Fibroblast of villous mesenchyme (primary cell): Measurements from ENCODE around the gene FCHSD2. TPM values are rescaled to one million over a fixed set of nuclear protein-coding genes. Genes with fewer than 3 reads are reported as not detected.
"Not testable (repeated sequence)": the region's sequence is repeated elsewhere in the genome, so short reads cannot be mapped to it uniquely, and the experiment has no call there.

Source experiments
- DNase-seq: peaks from one replicate; pipeline ENCODE4 v3.0.0-alpha.2; 2010; ENCODE audit warnings: low read depth
- H3K4me3 ChIP-seq: 2 replicates; pipeline ENCODE4 v1.5.1; 2011; ENCODE audit warnings: low read depth, mild to moderate bottlenecking, low read length
- total RNA-seq: library from RNA; depleted of rRNA; stranded (reverse); fragments of >200 nt; gene quantifications from 2 replicates; pipeline ENCODE4 v1.2.3, GENCODE V29; 2012
- TF ChIP-seq, protein P1 (sequence below): IDR thresholded peaks from 2 replicates; pipeline ENCODE4 v1.5.1; 2012; ENCODE audit warnings: low read depth, mild to moderate bottlenecking, low read length; ENCODE audit not compliant: insufficient read depth

Gene FCHSD2
- total RNA-seq, 1 donor, result 11.2 TPM

GRCh38 chr11:72814286-72815109 lies 327.6 kb downstream of the FCHSD2 start, which contains the start of gene ATG16L2:
Gene ATG16L2, plus strand, starts transcription at chr11:72814411. Its CDS starts 35 bp downstream, at chr11:72814446.
- peak within 1 kb of the TSS; percentile 89 for H3K4me3 ChIP-seq
- peak; percentile 89 for DNase-seq
- TF ChIP-seq, protein P1, sequence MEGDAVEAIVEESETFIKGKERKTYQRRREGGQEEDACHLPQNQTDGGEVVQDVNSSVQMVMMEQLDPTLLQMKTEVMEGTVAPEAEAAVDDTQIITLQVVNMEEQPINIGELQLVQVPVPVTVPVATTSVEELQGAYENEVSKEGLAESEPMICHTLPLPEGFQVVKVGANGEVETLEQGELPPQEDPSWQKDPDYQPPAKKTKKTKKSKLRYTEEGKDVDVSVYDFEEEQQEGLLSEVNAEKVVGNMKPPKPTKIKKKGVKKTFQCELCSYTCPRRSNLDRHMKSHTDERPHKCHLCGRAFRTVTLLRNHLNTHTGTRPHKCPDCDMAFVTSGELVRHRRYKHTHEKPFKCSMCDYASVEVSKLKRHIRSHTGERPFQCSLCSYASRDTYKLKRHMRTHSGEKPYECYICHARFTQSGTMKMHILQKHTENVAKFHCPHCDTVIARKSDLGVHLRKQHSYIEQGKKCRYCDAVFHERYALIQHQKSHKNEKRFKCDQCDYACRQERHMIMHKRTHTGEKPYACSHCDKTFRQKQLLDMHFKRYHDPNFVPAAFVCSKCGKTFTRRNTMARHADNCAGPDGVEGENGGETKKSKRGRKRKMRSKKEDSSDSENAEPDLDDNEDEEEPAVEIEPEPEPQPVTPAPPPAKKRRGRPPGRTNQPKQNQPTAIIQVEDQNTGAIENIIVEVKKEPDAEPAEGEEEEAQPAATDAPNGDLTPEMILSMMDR, result peak; percentile 13

DNA sequence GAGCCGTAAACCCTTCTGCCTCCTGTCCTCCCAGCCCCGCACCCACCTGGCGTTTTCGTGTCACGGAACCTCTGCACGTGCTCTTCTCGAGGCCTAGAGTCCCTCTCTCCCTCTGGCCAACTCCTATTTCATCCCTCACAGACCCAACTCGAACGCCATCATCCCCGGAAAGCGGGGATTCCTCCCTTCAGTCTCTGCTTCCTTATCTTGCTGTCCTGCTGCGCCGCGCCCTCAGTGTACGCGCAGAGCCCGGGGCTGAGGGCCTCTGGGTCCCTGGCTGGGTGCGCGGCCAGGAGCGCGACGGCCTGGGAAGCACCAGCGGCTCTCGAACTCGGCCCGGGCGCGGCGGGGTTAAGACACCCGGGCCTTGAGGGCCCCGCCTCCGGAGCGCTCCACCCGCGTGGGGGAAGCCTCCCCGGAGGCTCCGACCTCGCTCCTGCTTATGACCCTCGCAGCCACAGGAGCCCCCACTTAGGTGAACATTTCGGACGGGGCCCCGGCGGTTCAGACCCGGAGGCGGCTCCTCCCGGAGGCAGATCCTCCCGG lies 328.3 kb downstream of the FCHSD2 start:
- H3K4me3 ChIP-seq, result peak overlapping the region; percentile 89
- DNase-seq, result peak; percentile 82
- TF ChIP-seq, protein P1, result no peak

DNA sequence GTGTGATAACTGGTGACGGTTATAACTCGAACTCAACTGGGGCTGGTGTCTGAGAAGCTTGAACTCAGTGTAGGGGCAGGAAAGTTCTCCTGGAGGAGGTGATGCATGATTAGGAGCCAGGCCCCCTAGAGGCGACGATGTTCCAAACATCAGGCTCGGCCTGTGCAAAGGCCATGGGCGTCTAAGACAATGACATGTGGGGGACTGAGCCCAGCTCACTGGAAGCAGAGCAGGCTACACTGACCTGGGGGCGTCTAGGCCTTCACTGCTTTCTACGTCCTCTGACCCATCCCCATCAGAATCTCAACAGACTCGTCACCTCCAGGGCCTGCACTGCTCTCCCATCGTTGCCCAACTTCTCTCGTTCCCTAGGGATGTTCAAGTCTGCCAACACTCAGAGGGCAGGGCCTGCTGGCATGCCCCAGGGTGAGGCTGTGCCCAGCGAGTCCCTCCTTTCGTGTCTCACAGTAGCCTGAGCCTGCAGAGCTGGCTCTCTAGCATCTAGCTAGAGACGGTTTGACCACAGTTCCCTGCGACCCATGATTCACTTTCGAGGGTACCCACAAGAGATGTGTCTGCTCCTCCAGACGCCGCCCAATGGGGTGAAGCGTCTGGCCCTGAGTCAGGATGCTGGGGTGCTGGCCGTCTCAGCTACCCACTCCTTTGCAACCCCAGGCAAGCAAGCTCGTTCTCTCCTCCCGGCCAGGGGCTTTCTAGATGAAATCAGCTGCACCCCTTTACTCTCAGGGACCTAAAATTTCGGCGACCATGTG lies 329.0 kb downstream of the FCHSD2 start:
- peak overlapping the region; percentile 89 for H3K4me3 ChIP-seq
- peak; percentile 63 for DNase-seq

GRCh38 chr11:72812604-72812966 lies 329.5 kb downstream of the FCHSD2 start:
- TF ChIP-seq, protein P1, result no peak
- no peak for DNase-seq
- peak overlapping the region; percentile 89 for H3K4me3 ChIP-seq

More for the DNA sequence above, 329.0 kb downstream of the FCHSD2 start:
- TF ChIP-seq, protein P1, result peak; percentile 71

GRCh38 chr11:72811686-72812085 lies 330.4 kb downstream of the FCHSD2 start:
- H3K4me3 ChIP-seq, result not testable (repeated sequence)

GRCh38 chr11:72808331-72808798 lies 333.8 kb downstream of the FCHSD2 start:
- H3K4me3 ChIP-seq, result no peak overlapping the region
- TF ChIP-seq, protein P1, result no peak
- no peak for DNase-seq

More at GRCh38 chr11:72811686-72812085, 330.4 kb downstream of the FCHSD2 start:
- not testable (repeated sequence) for DNase-seq

DNA sequence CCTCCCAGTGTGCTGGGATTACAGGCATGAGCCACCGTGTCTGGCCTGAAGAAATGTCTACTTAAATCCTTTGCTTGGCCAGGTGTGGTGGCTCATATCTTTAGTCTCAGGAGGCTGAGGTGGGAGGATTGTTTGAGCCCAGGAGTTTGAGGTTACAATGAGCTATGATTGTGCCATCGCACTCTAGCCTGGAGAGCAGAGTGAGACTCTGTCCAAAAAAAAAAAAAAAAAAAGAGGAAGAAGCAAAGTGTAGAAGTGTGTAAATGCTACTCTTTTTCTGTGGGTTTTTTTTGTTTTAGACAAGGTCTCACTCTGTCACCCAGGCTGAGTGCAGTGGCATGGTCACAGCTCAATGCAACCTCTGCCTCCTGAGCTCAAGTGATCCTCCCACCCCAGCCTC lies 334.3 kb downstream of the FCHSD2 start:
- DNase-seq, result no peak
- no peak overlapping the region for H3K4me3 ChIP-seq
- TF ChIP-seq, protein P1, result no peak
